Neural cell (in vitro differentiated cells): ENCODE data around the gene GALNT16. TPM values are rescaled to one million over a fixed set of nuclear protein-coding genes. Genes with fewer than 3 reads are reported as not detected.

Experiments
- H2AFZ ChIP-seq: fragments of 200-600, 300-800 bp; sonication (generic), shearing (Covaris generic); 2 replicates; pipeline ENCODE4 v1.6.0; 2014; ENCODE audit warnings: low read depth, mild to moderate bottlenecking, antibody characterized with exemption, low read length, moderate library complexity
- H3F3A ChIP-seq: fragments of 200-600 bp; shearing (Covaris generic); 2 replicates; pipeline ENCODE4 v1.6.1; 2016; ENCODE audit warnings: mild to moderate bottlenecking, moderate library complexity, mixed read lengths, antibody characterized with exemption, low read length; ENCODE audit not compliant: insufficient read depth, poor library complexity, severe bottlenecking
- H3K27ac ChIP-seq: fragments of 200-600, 300-800 bp; sonication (generic), shearing (Covaris generic); 2 replicates; pipeline ENCODE4 v1.5.1; 2014; ENCODE audit warnings: mild to moderate bottlenecking, low read length, moderate library complexity
- H3K27me3 ChIP-seq: fragments of 300-800, 200-600 bp; sonication (generic), shearing (Covaris generic); 2 replicates; pipeline ENCODE4 v1.6.0; 2014; ENCODE audit warnings: mild to moderate bottlenecking, low read depth, low read length, moderate library complexity; ENCODE audit not compliant: insufficient read depth
- H3K36me3 ChIP-seq: fragments of 300-800, 200-600 bp; sonication (generic), shearing (Covaris generic); 2 replicates; pipeline ENCODE4 v1.5.1; 2014; ENCODE audit warnings: mild to moderate bottlenecking, antibody characterized with exemption, low read length, moderate library complexity; ENCODE audit not compliant: insufficient read depth
- H3K4me2 ChIP-seq: fragments of 300-800, 200-600 bp; sonication (generic), shearing (Covaris generic); 2 replicates; pipeline ENCODE4 v1.6.0; 2014; ENCODE audit warnings: mild to moderate bottlenecking, low read length
- H3K4me3 ChIP-seq: fragments of 300-800, 200-600 bp; sonication (generic), shearing (Covaris generic); 2 replicates; pipeline ENCODE4 v1.5.1; 2014; ENCODE audit warnings: mild to moderate bottlenecking, low read length, moderate library complexity
- H3K79me2 ChIP-seq: fragments of 200-600 bp; shearing (Covaris generic); replicated peaks from 2 replicates; pipeline ENCODE4 v1.6.0; 2014; ENCODE audit warnings: mild to moderate bottlenecking, low read length, moderate library complexity; ENCODE audit not compliant: insufficient read depth
- H3K9ac ChIP-seq: fragments of 300-800, 200-600 bp; sonication (generic), shearing (Covaris generic); 2 replicates; pipeline ENCODE4 v1.6.1; 2016; ENCODE audit warnings: mild to moderate bottlenecking, low read length, mixed read lengths
- H3K9me2 ChIP-seq: fragments of 200-600 bp; shearing (Covaris generic); 2 replicates; pipeline ENCODE4 v1.6.1; 2016; ENCODE audit warnings: mild to moderate bottlenecking, low read length, mixed read lengths; ENCODE audit not compliant: insufficient read depth
- H3K9me3 ChIP-seq: fragments of 200-600, 300-800 bp; sonication (generic), shearing (Covaris generic); 2 replicates; pipeline ENCODE4 v1.6.1; 2016; ENCODE audit warnings: mild to moderate bottlenecking, mixed run types, low read length, moderate library complexity, mixed read lengths
- H4K20me1 ChIP-seq: fragments of 200-600 bp; shearing (Covaris generic); 2 replicates; pipeline ENCODE4 v1.6.1; 2016; ENCODE audit warnings: mild to moderate bottlenecking, mixed run types; ENCODE audit not compliant: insufficient read depth
- CTCF ChIP-seq: fragments of 450-650 bp; IDR thresholded peaks from 2 replicates; pipeline ENCODE4 v1.5.1; 2014; ENCODE audit warnings: antibody characterized with exemption, mild to moderate bottlenecking, moderate library complexity; ENCODE audit not compliant: poor library complexity, severe bottlenecking
- EP300 ChIP-seq: fragments of 450-650 bp; conservative IDR thresholded peaks from 2 replicates; pipeline ENCODE4 v1.6.1; 2014; ENCODE audit warnings: antibody characterized with exemption, mild to moderate bottlenecking, moderate library complexity; ENCODE audit not compliant: poor library complexity, severe bottlenecking
- EZH2 ChIP-seq: fragments of 200-600, 300-800 bp; shearing (Covaris generic), sonication (generic); IDR thresholded peaks from 2 replicates; pipeline ENCODE4 v1.6.1; 2014; ENCODE audit warnings: antibody characterized with exemption, low read length, borderline replicate concordance, mild to moderate bottlenecking; ENCODE audit not compliant: insufficient read depth, poor library complexity, severe bottlenecking
- MXI1 ChIP-seq: fragments of 450-650 bp; conservative IDR thresholded peaks from 2 replicates; pipeline ENCODE4 v1.6.1; 2014; ENCODE audit warnings: antibody characterized with exemption, mild to moderate bottlenecking; ENCODE audit not compliant: poor library complexity, severe bottlenecking
- POLR2AphosphoS5 ChIP-seq: IDR thresholded peaks from 2 replicates; pipeline ENCODE4 v1.6.1; 2012
- RAD21 ChIP-seq: fragments of 450-650 bp; conservative IDR thresholded peaks from 2 replicates; pipeline ENCODE4 v1.6.1; 2014; ENCODE audit warnings: antibody characterized with exemption, mild to moderate bottlenecking, moderate library complexity
- REST ChIP-seq: IDR thresholded peaks from 2 replicates; pipeline ENCODE4 v1.6.1; 2012; ENCODE audit warnings: borderline replicate concordance
- SMC3 ChIP-seq: fragments of 450-650 bp; conservative IDR thresholded peaks from 2 replicates; pipeline ENCODE4 v1.6.1; 2014; ENCODE audit warnings: antibody characterized with exemption, mild to moderate bottlenecking, moderate library complexity; ENCODE audit not compliant: poor library complexity
- TAF1 ChIP-seq: IDR thresholded peaks from 2 replicates; pipeline ENCODE4 v1.6.1; 2012; ENCODE audit warnings: low read depth
- polyA plus RNA-seq: library from polyadenylated mRNA; depleted of rRNA; stranded (reverse); fragments of >200 nt; gene quantifications from 2 replicates; pipeline ENCODE4 v1.2.3, GENCODE V29; 2014

Gene GALNT16
- polyA plus RNA-seq, 1 donor from 2014 or later, result 23.8 TPM

- peaks cover 3% of the 10 kb centered on the region for H3F3A ChIP-seq
- H3K9me2 ChIP-seq, result no peaks in the 10 kb centered on the region
- no peaks in the 10 kb centered on the region for H3K27me3 ChIP-seq
- H3K9ac ChIP-seq, result no peak overlapping the region
- no peak overlapping the region for H2AFZ ChIP-seq
- H3K36me3 ChIP-seq, result peaks cover 27% of the 10 kb centered on the region
- no peak overlapping the region for H3K4me2 ChIP-seq
- H3K79me2 ChIP-seq, result no peaks in the 10 kb centered on the region
- no peak overlapping the region for H3K4me3 ChIP-seq
- H3K9me3 ChIP-seq, result no peaks in the 10 kb centered on the region
- H4K20me1 ChIP-seq, result no peaks in the 10 kb centered on the region
- H3K27ac ChIP-seq, result no peak overlapping the region
- TF ChIP-seq EZH2 (no peak), MXI1 (no peak)
Observed at GRCh38 chr14:69238883-69239282, 21.1 kb upstream of the GALNT16 start.

- Histone ChIP-seq H3F3A (peaks cover 3% of the 10 kb centered on the region), H3K36me3 (peaks cover 17% of the 10 kb centered on the region), H3K4me3 (no peak overlapping the region), H3K9me2 (no peaks in the 10 kb centered on the region), H3K79me2 (no peaks in the 10 kb centered on the region), H3K27me3 (no peaks in the 10 kb centered on the region), H3K9ac (no peak overlapping the region), H3K4me2 (no peak overlapping the region), H3K27ac (no peak overlapping the region), H2AFZ (no peak overlapping the region), H4K20me1 (no peaks in the 10 kb centered on the region), H3K9me3 (no peaks in the 10 kb centered on the region)
- TF ChIP-seq POLR2AphosphoS5 (no peak), EZH2 (no peak), SMC3 (no peak), REST (no peak), TAF1 (no peak), EP300 (no peak), CTCF (no peak), RAD21 (no peak), MXI1 (no peak)
Observed at GRCh38 chr14:69240527-69241173, 19.3 kb upstream of the GALNT16 start.
